ENCODE measurements around the gene AGBL1. TPM values are rescaled to one million over a fixed set of nuclear protein-coding genes. Genes with fewer than 3 reads are reported as not detected.

The AGBL1 gene
- polyA plus RNA-seq, 1 donor (not counting 4 experiments of a cell fraction or from before 2014, with no cell fraction given): not detected

GRCh38 chr15:86183596-86184491 is 104.2 kb downstream of the AGBL1 start:
- DNase-seq (ENCODE audit: low read depth, low spot score) (no peak), FAIRE-seq (no peak)
- no peaks in the 10 kb centered on the region for H3K4me1 ChIP-seq (ENCODE audit: control insufficient read depth, extremely low read depth, insufficient read depth, low read length)

GRCh38 chr15:86193716-86194380 is 114.2 kb downstream of the AGBL1 start:
- Histone ChIP-seq H3K9ac (ENCODE audit: control insufficient read depth, extremely low read depth, insufficient read depth, low read length) (no peak overlapping the region), H3K27ac (ENCODE audit: control insufficient read depth, insufficient read depth, low read length) (no peak overlapping the region), H3K9me3 (ENCODE audit: control insufficient read depth, low read depth, low read length) (no peaks in the 10 kb centered on the region), H3K79me2 (ENCODE audit: control insufficient read depth, insufficient read depth, low read length) (no peaks in the 10 kb centered on the region), H2AFZ (ENCODE audit: control insufficient read depth, low read length) (no peak overlapping the region), H3K4me1 (ENCODE audit: control insufficient read depth, extremely low read depth, insufficient read depth, low read length) (no peaks in the 10 kb centered on the region), H3K27me3 (ENCODE audit: control insufficient read depth, extremely low read depth, insufficient read depth, low read length) (no peaks in the 10 kb centered on the region), H3K36me3 (ENCODE audit: control insufficient read depth in 2 of 2, extremely low read depth in 1 of 2, insufficient read depth in 2 of 2, low read length in 2 of 2) (no peaks in the 10 kb centered on the region), H3K4me2 (ENCODE audit: control insufficient read depth, extremely low read depth, insufficient read depth, low read depth, low read length) (no peak overlapping the region), H4K20me1 (ENCODE audit: control insufficient read depth, extremely low read depth, insufficient read depth, low read length) (no peaks in the 10 kb centered on the region), H3K9me1 (ENCODE audit: control insufficient read depth, extremely low read depth, insufficient read depth, low read length) (no peaks in the 10 kb centered on the region), H3K4me3 (ENCODE audit: control insufficient read depth in 2 of 3, extremely low read depth in 1 of 3, insufficient read depth in 2 of 3, low read depth in 1 of 3, low read length in 3 of 3) (no peak overlapping the region)
- DNase-seq (ENCODE audit: low read depth, low spot score): no peak
- dilution Hi-C loops (cut with MboI; ENCODE audit: extremely low pct_ligation_motif_present, low sequenced_read_pairs): no loop called here
- TF ChIP-seq CTCF (optimal IDR thresholded peaks at IDR 0.05 in 1 of 3, IDR thresholded peaks at IDR 0.05 in 1 of 3, conservative IDR thresholded peaks at IDR 0.05 in 1 of 3; ENCODE audit: extremely low read depth in 1 of 3, insufficient read depth in 2 of 3, low read length in 3 of 3) (no peak), EZH2 (IDR thresholded peaks at IDR 0.05; ENCODE audit: low read length) (no peak)
- no peak for FAIRE-seq

More at GRCh38 chr15:86183596-86184491, 104.2 kb downstream of the AGBL1 start:
- Histone ChIP-seq H3K27ac (ENCODE audit: control insufficient read depth, insufficient read depth, low read length) (no peak overlapping the region), H3K4me2 (ENCODE audit: control insufficient read depth, extremely low read depth, insufficient read depth, low read depth, low read length) (no peak overlapping the region), H3K36me3 (ENCODE audit: control insufficient read depth in 2 of 2, extremely low read depth in 1 of 2, insufficient read depth in 2 of 2, low read length in 2 of 2) (no peaks in the 10 kb centered on the region), H3K9me1 (ENCODE audit: control insufficient read depth, extremely low read depth, insufficient read depth, low read length) (no peaks in the 10 kb centered on the region), H3K27me3 (ENCODE audit: control insufficient read depth, extremely low read depth, insufficient read depth, low read length) (no peaks in the 10 kb centered on the region), H3K79me2 (ENCODE audit: control insufficient read depth, insufficient read depth, low read length) (no peaks in the 10 kb centered on the region), H3K9me3 (ENCODE audit: control insufficient read depth, low read depth, low read length) (no peaks in the 10 kb centered on the region), H4K20me1 (ENCODE audit: control insufficient read depth, extremely low read depth, insufficient read depth, low read length) (no peaks in the 10 kb centered on the region), H2AFZ (ENCODE audit: control insufficient read depth, low read length) (no peak overlapping the region), H3K4me3 (ENCODE audit: control insufficient read depth in 2 of 3, extremely low read depth in 1 of 3, insufficient read depth in 2 of 3, low read depth in 1 of 3, low read length in 3 of 3) (no peak overlapping the region), H3K9ac (ENCODE audit: control insufficient read depth, extremely low read depth, insufficient read depth, low read length) (no peak overlapping the region)
- TF ChIP-seq EZH2 (IDR thresholded peaks at IDR 0.05; ENCODE audit: low read length): no peak
- no peak for TF ChIP-seq CTCF (optimal IDR thresholded peaks at IDR 0.05 in 1 of 3, IDR thresholded peaks at IDR 0.05 in 1 of 3, conservative IDR thresholded peaks at IDR 0.05 in 1 of 3; ENCODE audit: extremely low read depth in 1 of 3, insufficient read depth in 2 of 3, low read length in 3 of 3)
- dilution Hi-C loops (cut with MboI; ENCODE audit: extremely low pct_ligation_motif_present, low sequenced_read_pairs): no loop called here
